HEK293 (cell line): ENCODE results near the gene WDR4.
"Not testable (repeated sequence)": the region's sequence is repeated elsewhere in the genome, so short reads cannot be mapped to it uniquely, and the experiment has no call there.

Source experiments
- CTCF ChIA-PET: fragments of 350-600 bp; formaldehyde crosslinking; extraction: SDS; loops from one replicate; lab custom pipeline; 2021; ENCODE audit warnings: antibody characterized with exemption; lab: Yijun Ruan, JAX
- POLR2A ChIA-PET: fragments of 300-600 bp; formaldehyde crosslinking; extraction: SDS; loops from one replicate; lab custom pipeline; 2020; ENCODE audit warnings: antibody characterized with exemption, inconsistent platforms; lab: Yijun Ruan, JAX
- H3K27ac ChIP-seq: fragments of 200-500 bp; sonication (Bioruptor generic); 2 replicates; pipeline ENCODE4 v1.5.1; 2014; ENCODE audit warnings: low read depth, low read length, control low read depth, inconsistent platforms; ENCODE audit errors: extremely low read depth
- H3K36me3 ChIP-seq, 2 experiments: fragments of 200-500 bp in 1 of 2; sonication (Bioruptor generic) in 1 of 2; 1 replicate in 1 of 2; 2 replicates in 1 of 2; pipeline ENCODE4 v1.5.1; 2014 to 2017; ENCODE audit warnings: inconsistent platforms in 2 of 2, low read length in 2 of 2; ENCODE audit not compliant: control insufficient read depth in 2 of 2, insufficient read depth in 1 of 2
- H3K4me1 ChIP-seq: fragments of 200-500 bp; sonication (Bioruptor generic); 2 replicates; pipeline ENCODE4 v1.5.1; 2014; ENCODE audit warnings: mild to moderate bottlenecking, low read length, inconsistent platforms; ENCODE audit not compliant: control insufficient read depth, insufficient read depth
- H3K4me3 ChIP-seq: 2 replicates; pipeline ENCODE4 v1.5.1; 2011; ENCODE audit warnings: low read depth, mild to moderate bottlenecking, control low read depth, low read length, moderate library complexity
- H3K9me3 ChIP-seq: fragments of 200-500 bp; sonication (Bioruptor generic); 2 replicates; pipeline ENCODE4 v1.5.1; 2014; ENCODE audit warnings: low read depth, low read length, inconsistent platforms; ENCODE audit not compliant: control insufficient read depth, insufficient read depth
- SCRT1 ChIP-seq: fragments of 450-650 bp; formaldehyde crosslinking; IDR thresholded peaks from 2 replicates; pipeline ENCODE4 v1.5.1; 2016; ENCODE audit warnings: missing biosample characterization, missing genetic modification characterization, borderline replicate concordance
- ZBTB1 ChIP-seq: fragments of 450-650 bp; formaldehyde crosslinking; IDR thresholded peaks from 2 replicates; pipeline ENCODE4 v1.5.1; 2016; ENCODE audit warnings: missing biosample characterization, missing genetic modification characterization
- ZNF544 ChIP-seq: fragments of 450-650 bp; formaldehyde crosslinking; IDR thresholded peaks from 2 replicates; pipeline ENCODE4 v1.5.0; 2017; ENCODE audit warnings: missing biosample characterization, missing genetic modification characterization
- ZNF548 ChIP-seq: fragments of 450-650 bp; formaldehyde crosslinking; IDR thresholded peaks from 2 replicates; pipeline ENCODE4 v1.5.1; 2016; ENCODE audit warnings: missing biosample characterization, missing genetic modification characterization
- ZNF654 ChIP-seq: fragments of 450-650 bp; formaldehyde crosslinking; IDR thresholded peaks from 2 replicates; pipeline ENCODE4 v1.5.1; 2016; ENCODE audit warnings: low read depth, missing biosample characterization, missing genetic modification characterization
- ZNF776 ChIP-seq: fragments of 450-650 bp; formaldehyde crosslinking; IDR thresholded peaks from 2 replicates; pipeline ENCODE4 v1.5.0; 2017; ENCODE audit warnings: missing biosample characterization, missing genetic modification characterization, borderline replicate concordance
- ZNF785 ChIP-seq: fragments of 450-650 bp; formaldehyde crosslinking; IDR thresholded peaks from 2 replicates; pipeline ENCODE4 v1.5.1; 2016; ENCODE audit warnings: missing biosample characterization, missing genetic modification characterization
- ZNF837 ChIP-seq: fragments of 450-650 bp; formaldehyde crosslinking; IDR thresholded peaks from 2 replicates; pipeline ENCODE4 v1.5.1; 2016; ENCODE audit warnings: missing biosample characterization, missing genetic modification characterization
- ZSCAN30 ChIP-seq: fragments of 450-650 bp; IDR thresholded peaks from 2 replicates; pipeline ENCODE4 v1.5.1; 2018; ENCODE audit warnings: missing biosample characterization, mild to moderate bottlenecking, missing genetic modification characterization, moderate library complexity
- TF ChIP-seq, protein P1 (sequence below): fragments of 450-650 bp; formaldehyde crosslinking; IDR thresholded peaks from 2 replicates; pipeline ENCODE4 v1.5.1; 2017; ENCODE audit warnings: missing biosample characterization, missing genetic modification characterization
- TF ChIP-seq, protein P2 (sequence below): fragments of 450-650 bp; formaldehyde crosslinking; IDR thresholded peaks from 2 replicates; pipeline ENCODE4 v1.5.1; 2016; ENCODE audit warnings: missing biosample characterization, missing genetic modification characterization
- TF ChIP-seq, protein P3 (sequence below): fragments of 450-650 bp; formaldehyde crosslinking; IDR thresholded peaks from 2 replicates; pipeline ENCODE4 v1.5.1; 2016; ENCODE audit warnings: missing biosample characterization, missing genetic modification characterization
- TF ChIP-seq, protein P4 (sequence below): fragments of 450-650 bp; formaldehyde crosslinking; IDR thresholded peaks from 2 replicates; pipeline ENCODE4 v1.5.1; 2016; ENCODE audit warnings: missing biosample characterization, missing genetic modification characterization, low read depth
- TF ChIP-seq, protein P5 (sequence below): fragments of 450-650 bp; formaldehyde crosslinking; IDR thresholded peaks from 2 replicates; pipeline ENCODE4 v1.5.1; 2017; ENCODE audit warnings: missing biosample characterization, mild to moderate bottlenecking, missing genetic modification characterization, moderate library complexity
- TF ChIP-seq, protein P6 (sequence below): fragments of 450-650 bp; IDR thresholded peaks from 2 replicates; pipeline ENCODE4 v1.5.1; 2018; ENCODE audit warnings: missing biosample characterization, missing genetic modification characterization
- TF ChIP-seq, protein P7 (sequence below): fragments of 450-650 bp; formaldehyde crosslinking; IDR thresholded peaks from 2 replicates; pipeline ENCODE4 v1.5.1; 2017; ENCODE audit warnings: missing biosample characterization, missing genetic modification characterization

Gene WDR4

DNA sequence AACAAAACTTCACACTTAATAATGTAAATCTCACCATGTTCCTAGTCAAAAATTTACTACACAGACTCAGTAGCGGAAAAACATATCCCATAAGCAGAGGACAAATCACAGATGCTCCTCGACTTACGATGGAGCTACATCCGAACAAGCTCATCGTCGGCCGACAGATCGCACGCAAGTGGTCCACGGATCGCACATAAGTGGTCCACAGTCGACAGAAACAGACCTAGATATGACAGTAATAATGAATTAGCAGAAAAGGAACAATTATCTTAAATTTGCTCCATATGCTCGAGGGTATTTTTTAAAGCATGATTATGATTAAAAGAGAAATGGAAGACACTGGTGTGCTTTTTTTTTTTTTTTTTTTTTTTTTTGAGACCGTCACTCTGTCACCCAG, 36.3 kb downstream of the WDR4 start:
- ChIA-PET CTCF (interaction anchor here (0.6 to 1.2 kb wide), 4 partner anchors 11 to 725 kb away, joined by 3 to 5 read pairs (median 4); no protein-coding TSS in a partner anchor), POLR2A (interaction anchor here (0.7 kb wide), 2 partner anchors 11 to 14 kb away, joined by 3 to 7 read pairs; no protein-coding TSS in a partner anchor)
- H3K4me1 ChIP-seq = no peaks in the 10 kb centered on the region
- no peak for TF ChIP-seq ZNF837 (tag by site-specific recombination)
- TF ChIP-seq, protein P1, sequence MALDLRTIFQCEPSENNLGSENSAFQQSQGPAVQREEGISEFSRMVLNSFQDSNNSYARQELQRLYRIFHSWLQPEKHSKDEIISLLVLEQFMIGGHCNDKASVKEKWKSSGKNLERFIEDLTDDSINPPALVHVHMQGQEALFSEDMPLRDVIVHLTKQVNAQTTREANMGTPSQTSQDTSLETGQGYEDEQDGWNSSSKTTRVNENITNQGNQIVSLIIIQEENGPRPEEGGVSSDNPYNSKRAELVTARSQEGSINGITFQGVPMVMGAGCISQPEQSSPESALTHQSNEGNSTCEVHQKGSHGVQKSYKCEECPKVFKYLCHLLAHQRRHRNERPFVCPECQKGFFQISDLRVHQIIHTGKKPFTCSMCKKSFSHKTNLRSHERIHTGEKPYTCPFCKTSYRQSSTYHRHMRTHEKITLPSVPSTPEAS (tag by site-specific recombination) = no peak
- TF ChIP-seq, protein P2, sequence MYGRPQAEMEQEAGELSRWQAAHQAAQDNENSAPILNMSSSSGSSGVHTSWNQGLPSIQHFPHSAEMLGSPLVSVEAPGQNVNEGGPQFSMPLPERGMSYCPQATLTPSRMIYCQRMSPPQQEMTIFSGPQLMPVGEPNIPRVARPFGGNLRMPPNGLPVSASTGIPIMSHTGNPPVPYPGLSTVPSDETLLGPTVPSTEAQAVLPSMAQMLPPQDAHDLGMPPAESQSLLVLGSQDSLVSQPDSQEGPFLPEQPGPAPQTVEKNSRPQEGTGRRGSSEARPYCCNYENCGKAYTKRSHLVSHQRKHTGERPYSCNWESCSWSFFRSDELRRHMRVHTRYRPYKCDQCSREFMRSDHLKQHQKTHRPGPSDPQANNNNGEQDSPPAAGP = no peak
- no peak for TF ChIP-seq ZSCAN30 (tag by site-specific recombination)
- H3K36me3 ChIP-seq = peaks cover 42 to 77% of the 10 kb centered on the region in 2 experiments
- H3K9me3 ChIP-seq = no peaks in the 10 kb centered on the region
- no peak overlapping the region for H3K4me3 ChIP-seq
- H3K27ac ChIP-seq = no peak overlapping the region

DNA sequence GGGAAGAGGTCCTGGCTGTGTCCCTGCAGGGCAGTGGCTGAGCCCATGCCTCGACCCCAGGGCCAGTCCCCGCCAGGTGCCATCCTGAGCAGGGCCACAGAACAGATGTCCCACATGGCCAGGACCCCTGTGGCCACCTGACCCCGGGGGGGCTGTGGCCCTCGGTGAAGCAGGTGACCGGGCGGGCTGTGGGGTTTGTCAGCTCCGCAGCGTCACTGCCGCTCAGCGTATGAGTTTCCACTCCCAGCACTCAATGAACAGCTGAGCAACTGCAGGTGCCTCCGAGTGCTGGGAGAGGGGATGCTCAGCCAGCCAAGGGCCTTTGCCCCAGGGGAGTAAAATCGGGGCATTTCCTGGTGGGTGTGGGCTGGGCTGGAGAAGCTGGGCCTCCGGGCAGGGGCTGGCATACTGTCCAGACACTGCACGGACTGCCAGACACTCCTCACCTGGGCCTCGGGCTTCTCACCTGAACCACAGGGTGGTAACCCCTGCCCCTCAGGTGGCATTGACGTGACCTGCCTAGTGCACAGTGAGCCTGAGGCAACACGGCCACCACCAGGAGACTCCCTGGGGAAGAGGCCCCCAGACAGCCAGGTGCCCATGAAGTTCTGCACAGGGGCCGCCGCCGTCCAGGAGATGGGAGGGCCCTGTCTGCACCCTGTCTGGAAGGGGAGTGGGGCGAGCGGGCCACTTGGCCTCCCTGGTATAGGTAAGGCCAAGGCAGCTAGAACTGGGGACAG, 37.3 kb downstream of the WDR4 start:
- H3K4me1 ChIP-seq, H3K27ac ChIP-seq, H3K4me3 ChIP-seq, H3K9me3 ChIP-seq: not testable (repeated sequence)
- H3K36me3 ChIP-seq = peaks cover 42 to 67% of the 10 kb centered on the region in 2 experiments
- CTCF ChIA-PET = interaction anchor here (0.7 to 1.2 kb wide), 2 partner anchors 162 to 1794 kb away, joined by 3 read pairs; no protein-coding TSS in a partner anchor
- POLR2A ChIA-PET = interaction anchor here (0.7 kb wide), 1 partner anchor 12 kb away, joined by 3 read pairs; no protein-coding TSS in a partner anchor

DNA sequence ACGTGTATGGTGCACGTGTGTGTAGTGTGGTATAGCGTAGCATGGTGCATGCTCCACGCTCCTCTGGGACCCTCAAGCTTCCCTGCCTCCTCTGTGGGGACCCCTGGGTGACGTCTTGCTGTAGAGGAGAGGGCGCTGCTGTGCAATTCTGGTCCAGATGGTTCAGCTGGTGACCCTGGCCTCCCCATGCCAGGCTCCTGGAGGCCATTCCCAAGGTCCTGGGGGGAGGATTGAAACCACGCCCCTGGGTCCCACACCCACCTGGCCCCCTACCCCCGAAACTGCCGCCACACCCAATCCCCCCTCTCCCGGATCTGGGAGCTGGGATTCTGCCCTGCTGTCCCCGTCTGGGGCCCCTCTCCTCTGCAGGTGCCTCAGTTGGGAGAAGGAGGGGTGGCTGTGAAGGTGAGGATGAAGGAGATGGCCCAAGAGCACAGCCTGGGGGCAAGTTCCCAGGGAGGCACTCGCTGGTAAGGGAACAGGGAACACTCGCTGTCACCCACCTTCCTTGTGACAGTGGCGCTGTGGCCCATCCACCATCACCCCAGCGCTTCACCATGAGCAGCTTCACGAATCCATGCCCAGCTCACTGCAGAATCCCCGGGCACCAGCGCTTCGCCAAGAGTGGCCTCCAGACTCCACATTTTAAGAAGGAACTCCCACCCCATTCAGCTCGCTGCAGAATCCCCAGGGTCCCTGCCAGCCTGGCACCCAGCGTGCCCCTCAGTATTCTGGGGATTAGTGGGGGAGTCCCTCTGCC, 38.0 kb downstream of the WDR4 start:
- Histone ChIP-seq H3K4me1 (no peaks in the 10 kb centered on the region), H3K36me3 (peaks cover 39 to 64% of the 10 kb centered on the region in 2 experiments), H3K9me3 (no peaks in the 10 kb centered on the region), H3K4me3 (no peak overlapping the region), H3K27ac (no peak overlapping the region)
- CTCF ChIA-PET = interaction anchor here (0.7 kb wide), 1 partner anchor 1794 kb away, joined by 3 read pairs; no protein-coding TSS in a partner anchor
- POLR2A ChIA-PET = no interaction called here
- TF ChIP-seq, protein P3, sequence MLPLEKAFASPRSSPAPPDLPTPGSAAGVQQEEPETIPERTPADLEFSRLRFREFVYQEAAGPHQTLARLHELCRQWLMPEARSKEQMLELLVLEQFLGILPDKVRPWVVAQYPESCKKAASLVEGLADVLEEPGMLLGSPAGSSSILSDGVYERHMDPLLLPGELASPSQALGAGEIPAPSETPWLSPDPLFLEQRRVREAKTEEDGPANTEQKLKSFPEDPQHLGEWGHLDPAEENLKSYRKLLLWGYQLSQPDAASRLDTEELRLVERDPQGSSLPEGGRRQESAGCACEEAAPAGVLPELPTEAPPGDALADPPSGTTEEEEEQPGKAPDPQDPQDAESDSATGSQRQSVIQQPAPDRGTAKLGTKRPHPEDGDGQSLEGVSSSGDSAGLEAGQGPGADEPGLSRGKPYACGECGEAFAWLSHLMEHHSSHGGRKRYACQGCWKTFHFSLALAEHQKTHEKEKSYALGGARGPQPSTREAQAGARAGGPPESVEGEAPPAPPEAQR = no peak
- TF ChIP-seq ZBTB1 (tag by site-specific recombination) = no peak
- TF ChIP-seq SCRT1 = no peak
- no peak for TF ChIP-seq ZNF654
- TF ChIP-seq, protein P4, sequence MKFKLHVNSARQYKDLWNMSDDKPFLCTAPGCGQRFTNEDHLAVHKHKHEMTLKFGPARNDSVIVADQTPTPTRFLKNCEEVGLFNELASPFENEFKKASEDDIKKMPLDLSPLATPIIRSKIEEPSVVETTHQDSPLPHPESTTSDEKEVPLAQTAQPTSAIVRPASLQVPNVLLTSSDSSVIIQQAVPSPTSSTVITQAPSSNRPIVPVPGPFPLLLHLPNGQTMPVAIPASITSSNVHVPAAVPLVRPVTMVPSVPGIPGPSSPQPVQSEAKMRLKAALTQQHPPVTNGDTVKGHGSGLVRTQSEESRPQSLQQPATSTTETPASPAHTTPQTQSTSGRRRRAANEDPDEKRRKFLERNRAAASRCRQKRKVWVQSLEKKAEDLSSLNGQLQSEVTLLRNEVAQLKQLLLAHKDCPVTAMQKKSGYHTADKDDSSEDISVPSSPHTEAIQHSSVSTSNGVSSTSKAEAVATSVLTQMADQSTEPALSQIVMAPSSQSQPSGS (tag by site-specific recombination) = no peak
- TF ChIP-seq, protein P5, sequence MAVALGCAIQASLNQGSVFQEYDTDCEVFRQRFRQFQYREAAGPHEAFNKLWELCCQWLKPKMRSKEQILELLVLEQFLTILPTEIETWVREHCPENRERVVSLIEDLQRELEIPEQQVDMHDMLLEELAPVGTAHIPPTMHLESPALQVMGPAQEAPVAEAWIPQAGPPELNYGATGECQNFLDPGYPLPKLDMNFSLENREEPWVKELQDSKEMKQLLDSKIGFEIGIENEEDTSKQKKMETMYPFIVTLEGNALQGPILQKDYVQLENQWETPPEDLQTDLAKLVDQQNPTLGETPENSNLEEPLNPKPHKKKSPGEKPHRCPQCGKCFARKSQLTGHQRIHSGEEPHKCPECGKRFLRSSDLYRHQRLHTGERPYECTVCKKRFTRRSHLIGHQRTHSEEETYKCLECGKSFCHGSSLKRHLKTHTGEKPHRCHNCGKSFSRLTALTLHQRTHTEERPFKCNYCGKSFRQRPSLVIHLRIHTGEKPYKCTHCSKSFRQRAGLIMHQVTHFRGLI (tag by site-specific recombination) = no peak
- TF ChIP-seq ZNF785 = no peak
- TF ChIP-seq, protein P6, sequence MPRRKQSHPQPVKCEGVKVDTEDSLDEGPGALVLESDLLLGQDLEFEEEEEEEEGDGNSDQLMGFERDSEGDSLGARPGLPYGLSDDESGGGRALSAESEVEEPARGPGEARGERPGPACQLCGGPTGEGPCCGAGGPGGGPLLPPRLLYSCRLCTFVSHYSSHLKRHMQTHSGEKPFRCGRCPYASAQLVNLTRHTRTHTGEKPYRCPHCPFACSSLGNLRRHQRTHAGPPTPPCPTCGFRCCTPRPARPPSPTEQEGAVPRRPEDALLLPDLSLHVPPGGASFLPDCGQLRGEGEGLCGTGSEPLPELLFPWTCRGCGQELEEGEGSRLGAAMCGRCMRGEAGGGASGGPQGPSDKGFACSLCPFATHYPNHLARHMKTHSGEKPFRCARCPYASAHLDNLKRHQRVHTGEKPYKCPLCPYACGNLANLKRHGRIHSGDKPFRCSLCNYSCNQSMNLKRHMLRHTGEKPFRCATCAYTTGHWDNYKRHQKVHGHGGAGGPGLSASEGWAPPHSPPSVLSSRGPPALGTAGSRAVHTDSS (tag by site-specific recombination) = no peak
- no peak for TF ChIP-seq ZNF548 (tag by site-specific recombination)
- TF ChIP-seq ZNF544 (tag by site-specific recombination) = no peak
- TF ChIP-seq, protein P7, sequence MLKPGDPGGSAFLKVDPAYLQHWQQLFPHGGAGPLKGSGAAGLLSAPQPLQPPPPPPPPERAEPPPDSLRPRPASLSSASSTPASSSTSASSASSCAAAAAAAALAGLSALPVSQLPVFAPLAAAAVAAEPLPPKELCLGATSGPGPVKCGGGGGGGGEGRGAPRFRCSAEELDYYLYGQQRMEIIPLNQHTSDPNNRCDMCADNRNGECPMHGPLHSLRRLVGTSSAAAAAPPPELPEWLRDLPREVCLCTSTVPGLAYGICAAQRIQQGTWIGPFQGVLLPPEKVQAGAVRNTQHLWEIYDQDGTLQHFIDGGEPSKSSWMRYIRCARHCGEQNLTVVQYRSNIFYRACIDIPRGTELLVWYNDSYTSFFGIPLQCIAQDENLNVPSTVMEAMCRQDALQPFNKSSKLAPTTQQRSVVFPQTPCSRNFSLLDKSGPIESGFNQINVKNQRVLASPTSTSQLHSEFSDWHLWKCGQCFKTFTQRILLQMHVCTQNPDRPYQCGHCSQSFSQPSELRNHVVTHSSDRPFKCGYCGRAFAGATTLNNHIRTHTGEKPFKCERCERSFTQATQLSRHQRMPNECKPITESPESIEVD = no peak
- TF ChIP-seq ZNF776 (tag by site-specific recombination) = no peak
